Mucosa of descending colon (tissue), 3 donors: ENCODE results near the gene C19orf44. TPM values are rescaled to one million over a fixed set of nuclear protein-coding genes. Genes with fewer than 3 reads are reported as not detected.

Source experiments
- ATAC-seq: fragments of 200-7000 bp; cut with Tn5 transposase; one replicate; pipeline ENCODE4 v1.9.1; 2020; ENCODE audit warnings: mild to moderate bottlenecking, moderate library complexity
- DNase-seq, 3 donors: peaks; one replicate each; pipeline ENCODE4 v3.0.0-alpha.2; 2020
- H3K36me3 ChIP-seq: fragments of 200-600 bp; one replicate; pipeline ENCODE4 v1.8.0; 2021; ENCODE audit warnings: low read depth, mild to moderate bottlenecking
- H3K4me1 ChIP-seq: fragments of 200-600 bp; one replicate; pipeline ENCODE4 v1.8.0; 2021; ENCODE audit warnings: low read depth, mild to moderate bottlenecking
- H3K4me3 ChIP-seq: fragments of 200-600 bp; one replicate; pipeline ENCODE4 v1.8.0; 2021; ENCODE audit warnings: mild to moderate bottlenecking
- H3K9me3 ChIP-seq: fragments of 200-600 bp; one replicate; pipeline ENCODE4 v1.8.0; 2021; ENCODE audit warnings: mild to moderate bottlenecking
- CTCF ChIP-seq: fragments of 200-600 bp; IDR thresholded peaks from one replicate; pipeline ENCODE4 v1.8.0; 2022; ENCODE audit warnings: antibody characterized with exemption, mild to moderate bottlenecking
- intact Hi-C, 2 donors: fragments of 100-400 bp; cut with DNase I in 1 of 2; cut with micrococcal nuclease in 1 of 2; formaldehyde crosslinking; loops; one replicate each; pipeline versions ENCODE4 v1.11.0 to v1.11.1; 2022; cut with DNase I, micrococcal nuclease
- total RNA-seq, 3 donors: library from RNA; stranded (reverse); fragmentation: NEBNext Ultra II Directional in 2 of 3; extraction: Animal tissue kit (Norgen Biotek cat#: 25700) in 2 of 3; gene quantifications; one replicate each; pipeline versions ENCODE4 v1.2.1 to v1.2.4, GENCODE V29; 2021 to 2023
- donor health status: DM: no; HTN: no; CAD: no; lungs with moderate emphysema.
- donor health status: DM: no; HTN: no; CAD: no.
- donor health status: DM: no; HTN: yes; CAD: no.

C19orf44 gene
- total RNA-seq, 3 donors from 2014 or later, result 2.0 to 8.4 (median 2.3) TPM

DNA sequence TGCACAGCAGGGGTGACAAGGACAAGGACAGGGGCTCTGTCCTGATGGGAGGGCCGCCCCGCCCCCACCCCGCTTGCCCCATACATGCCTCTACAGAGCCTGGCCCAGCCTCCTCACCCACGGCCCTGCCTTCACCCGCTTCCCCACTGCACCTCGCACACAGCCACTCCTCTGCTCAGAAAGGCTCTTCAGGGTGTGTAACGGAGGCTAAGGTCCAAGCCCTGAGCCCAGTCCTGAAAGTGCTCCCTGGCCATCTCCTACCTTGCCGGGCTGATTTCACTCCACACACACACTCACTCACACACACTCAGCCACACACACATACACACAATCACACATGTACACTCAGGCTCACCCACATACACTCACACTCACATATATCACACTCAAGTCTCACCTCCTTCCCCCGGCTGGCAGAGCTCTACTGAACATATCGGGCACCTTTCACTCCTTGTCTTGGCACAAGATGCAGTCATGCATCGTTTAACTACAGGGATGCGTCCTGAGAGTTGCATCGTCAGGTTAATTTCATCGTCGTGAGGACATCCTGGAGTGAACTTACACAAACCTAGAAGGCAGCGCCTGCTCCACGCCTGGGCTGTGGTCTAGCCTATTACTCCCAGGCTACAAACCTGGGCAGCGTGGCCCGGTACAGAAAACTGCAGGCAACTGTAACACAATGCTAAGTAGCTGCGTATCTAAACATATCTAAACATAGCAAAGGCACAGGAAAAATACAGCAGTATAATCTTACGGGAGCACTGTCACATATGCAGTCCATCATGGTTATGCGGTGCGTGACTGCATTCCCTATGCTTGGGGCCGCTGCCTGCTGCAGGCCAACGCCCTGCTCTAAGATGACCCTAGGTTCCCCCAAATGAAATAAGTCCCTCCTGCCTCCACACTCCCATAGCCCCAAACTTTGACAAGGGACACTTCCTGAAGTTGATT lies 37.5 kb upstream of the C19orf44 start:
- DNase-seq, result no peak
- ATAC-seq, result peak; percentile 70

DNA sequence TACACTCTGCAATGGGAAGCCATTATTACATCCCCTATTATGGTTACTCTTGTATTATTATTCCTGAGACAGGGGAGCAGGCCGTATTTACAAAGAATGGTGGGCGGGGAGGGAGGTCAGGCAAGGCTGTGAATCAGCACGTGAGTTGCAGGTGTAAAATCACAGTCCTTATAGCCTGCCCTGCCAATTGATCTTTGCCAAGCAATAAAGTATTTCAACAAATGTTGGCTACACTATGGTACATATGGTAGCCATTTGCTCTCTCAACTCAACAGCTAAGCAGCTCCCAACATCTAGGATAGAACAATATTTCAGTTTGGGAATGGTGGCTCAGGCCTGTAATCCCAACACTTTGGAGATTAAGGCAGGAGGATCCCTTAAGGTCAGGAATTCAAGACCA lies 36.5 kb upstream of the C19orf44 start:
- no peak for DNase-seq
- Histone ChIP-seq H3K36me3 (no peaks in the 10 kb centered on the region), H3K9me3 (no peaks in the 10 kb centered on the region), H3K4me1 (peaks cover 32% of the 10 kb centered on the region), H3K4me3 (no peak overlapping the region)
- no peak for TF ChIP-seq CTCF
- intact Hi-C loops, result no loop called here
- no peak for ATAC-seq

More for the DNA sequence above, 37.5 kb upstream of the C19orf44 start:
- intact Hi-C loops, result no loop called here
- no peaks in the 10 kb centered on the region for H3K36me3 ChIP-seq
- H3K4me1 ChIP-seq, result peaks cover 29% of the 10 kb centered on the region
- H3K4me3 ChIP-seq, result no peak overlapping the region
- H3K9me3 ChIP-seq, result no peaks in the 10 kb centered on the region
- no peak for TF ChIP-seq CTCF

GRCh38 chr19:16460454-16460853 lies 35.7 kb upstream of the C19orf44 start:
- intact Hi-C loops, result no loop called here
- H3K4me1 ChIP-seq, result peaks cover 32% of the 10 kb centered on the region
- no peak overlapping the region for H3K4me3 ChIP-seq
- DNase-seq (no peak), ATAC-seq (no peak)
- TF ChIP-seq CTCF, result no peak
- H3K9me3 ChIP-seq, result no peaks in the 10 kb centered on the region
- no peaks in the 10 kb centered on the region for H3K36me3 ChIP-seq

- no peak for ATAC-seq
- DNase-seq, result no peak
- TF ChIP-seq CTCF, result no peak
- intact Hi-C loops, result no loop called here
- H3K36me3 ChIP-seq, result no peaks in the 10 kb centered on the region
- H3K4me1 ChIP-seq, result peaks cover 32% of the 10 kb centered on the region
- H3K4me3 ChIP-seq, result no peak overlapping the region
- H3K9me3 ChIP-seq, result no peaks in the 10 kb centered on the region
Measured at GRCh38 chr19:16461630-16462051, 34.6 kb upstream of the C19orf44 start.

GRCh38 chr19:16462757-16463250 lies 33.4 kb upstream of the C19orf44 start:
- Histone ChIP-seq H3K9me3 (no peaks in the 10 kb centered on the region), H3K4me3 (no peak overlapping the region), H3K4me1 (peaks cover 22% of the 10 kb centered on the region), H3K36me3 (no peaks in the 10 kb centered on the region)
- DNase-seq (no peak), ATAC-seq (peak; percentile 74)
- TF ChIP-seq CTCF, result no peak
- intact Hi-C loops, result no loop called here
